NCI-H460 (cell line): ENCODE measurements around the gene GDI1. TPM values are rescaled to one million over a fixed set of nuclear protein-coding genes. Genes with fewer than 3 reads are reported as not detected.

Experiments
- DNase-seq: peaks from one replicate; pipeline ENCODE4 v3.0.0-alpha.2; 2016; ENCODE audit warnings: low read depth; ENCODE audit errors: extremely low read depth
- total RNA-seq: library from RNA; depleted of rRNA; stranded (reverse); fragments of >200 nt; shearing (Covaris generic); gene quantifications from 2 replicates; pipeline ENCODE4 v1.2.3, GENCODE V29; 2014

The GDI1 gene
- total RNA-seq, 1 experiment from 2014 or later: 117 TPM

DNA sequence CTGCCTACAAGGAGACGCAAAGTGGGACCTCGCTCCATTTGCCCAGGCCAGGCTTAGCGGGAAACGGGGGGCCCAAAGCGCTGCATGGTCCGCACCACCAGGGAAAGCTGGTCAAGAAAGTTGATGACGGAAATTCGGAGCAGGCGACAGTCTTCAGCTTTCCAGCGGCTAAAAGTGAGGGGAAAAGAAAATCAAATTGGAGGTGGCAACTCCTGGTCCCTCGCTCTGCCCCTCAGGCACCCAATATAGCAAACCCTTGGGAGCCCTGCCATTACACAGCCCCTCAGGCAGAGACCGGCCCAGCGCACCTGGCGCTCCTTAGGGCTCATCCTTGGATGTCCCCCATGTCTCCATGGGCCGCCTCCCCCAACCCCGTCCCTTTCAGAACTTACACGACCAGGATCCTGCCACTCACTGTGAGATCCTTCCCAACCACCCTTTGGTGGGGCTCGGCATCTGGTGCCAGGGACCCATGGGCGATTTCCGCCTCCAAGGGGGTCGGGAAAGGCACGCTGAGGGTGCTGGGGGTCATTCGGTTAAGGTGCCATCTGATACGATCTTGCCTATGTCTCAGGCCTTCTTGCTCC, 41.0 kb downstream of the GDI1 start:
- no peak for DNase-seq

- DNase-seq: peak; percentile 89
These were observed 42.0 kb downstream of the GDI1 start, which contains the start of gene LAGE3 for GRCh38 chrX:154478728-154479622. TSS of gene LAGE3 (minus strand) at chrX:154479281. CDS start at chrX:154478915, 366 bp downstream.

DNA sequence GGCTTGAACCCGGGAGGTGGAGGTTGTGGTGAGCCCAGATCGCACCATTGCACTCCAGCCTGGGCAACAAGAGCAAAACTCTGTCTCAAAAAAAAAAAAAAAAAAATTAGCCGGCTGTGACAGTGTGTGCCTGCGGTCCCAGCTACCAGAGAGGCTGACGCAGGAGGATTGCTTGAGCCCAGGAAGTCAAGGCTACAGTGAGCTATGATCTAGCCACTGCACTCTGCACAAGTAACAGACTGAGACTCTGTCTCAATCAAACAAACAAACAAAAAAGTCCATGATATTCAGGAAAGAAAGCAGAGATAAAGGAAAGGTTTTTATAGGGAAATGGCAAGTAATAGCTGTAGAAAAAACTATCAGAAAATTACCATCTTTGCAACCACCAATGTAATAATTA, 44.2 kb downstream of the GDI1 start:
- DNase-seq: no peak

DNA sequence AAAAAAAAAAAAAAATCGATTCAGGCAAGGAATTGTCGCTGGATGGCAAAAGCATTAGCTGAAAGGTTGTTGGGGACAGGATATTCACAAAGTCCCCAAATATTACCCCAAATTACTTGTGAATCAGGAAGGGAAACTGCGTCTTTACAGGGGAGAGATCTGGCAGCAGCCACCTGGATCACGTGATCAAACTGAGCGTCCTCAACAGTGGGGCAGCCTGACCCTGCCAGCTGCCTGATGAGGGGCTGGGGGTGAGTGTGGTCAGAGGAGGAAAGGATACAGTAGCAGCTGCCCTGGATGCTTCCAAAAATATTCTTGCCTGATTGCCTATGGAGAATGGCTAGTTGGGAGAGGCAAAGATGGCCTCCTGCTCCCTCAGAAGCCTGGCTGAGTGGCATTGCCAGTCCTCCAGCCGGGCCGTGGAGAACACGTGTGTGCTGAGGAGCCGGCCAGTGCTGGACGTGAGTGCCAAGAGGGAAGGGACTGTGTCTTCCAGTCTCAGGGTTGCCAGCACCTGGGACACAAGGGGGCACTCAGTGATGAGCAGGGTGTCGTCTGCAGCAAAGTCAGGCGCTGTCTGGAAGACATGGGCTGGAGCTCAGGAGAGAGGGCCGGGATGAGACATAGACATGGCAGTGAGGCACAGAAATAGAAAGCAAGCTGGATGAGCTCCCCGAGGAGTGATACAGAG, 45.1 kb downstream of the GDI1 start:
- DNase-seq: no peak

DNA sequence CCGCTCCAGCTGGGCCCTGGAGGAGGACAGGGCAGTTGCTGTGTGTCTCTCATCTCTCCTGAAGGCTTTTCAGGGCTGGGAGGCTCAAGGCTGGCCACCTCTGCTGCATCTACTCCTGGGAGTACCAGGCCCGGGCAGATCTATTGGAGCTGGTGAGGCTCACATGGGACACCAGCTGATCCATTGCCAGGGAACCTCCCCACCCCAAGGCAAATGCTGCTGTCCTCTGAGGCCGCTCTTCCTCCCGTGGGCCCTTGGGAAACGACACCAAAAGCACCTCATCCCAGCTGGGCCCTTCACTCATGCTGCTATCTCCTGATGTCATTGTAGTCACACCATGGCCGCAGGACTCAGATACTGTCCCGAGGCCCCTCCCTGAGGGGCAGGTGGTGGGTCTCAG, 45.8 kb downstream of the GDI1 start:
- DNase-seq: no peak

DNA sequence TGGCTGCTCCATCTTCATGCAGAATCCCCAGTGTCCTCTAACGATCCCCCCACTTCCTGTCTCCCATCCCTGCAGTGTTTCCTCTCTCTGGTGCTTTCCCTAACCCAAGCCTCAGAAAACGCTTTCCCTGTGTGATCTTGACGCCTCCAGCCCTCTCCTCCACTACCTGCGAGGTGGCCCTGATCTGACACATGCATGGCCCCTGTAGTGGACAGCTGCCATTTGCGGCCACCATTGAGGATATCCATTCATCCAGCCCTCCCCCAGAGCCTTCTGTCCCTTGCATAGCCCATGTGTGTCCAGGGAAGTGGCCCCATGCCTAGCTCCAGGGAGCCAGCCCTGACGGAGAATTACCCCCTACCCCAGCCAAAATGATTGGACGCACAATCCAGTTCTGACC, 46.4 kb downstream of the GDI1 start:
- DNase-seq: no peak

DNA sequence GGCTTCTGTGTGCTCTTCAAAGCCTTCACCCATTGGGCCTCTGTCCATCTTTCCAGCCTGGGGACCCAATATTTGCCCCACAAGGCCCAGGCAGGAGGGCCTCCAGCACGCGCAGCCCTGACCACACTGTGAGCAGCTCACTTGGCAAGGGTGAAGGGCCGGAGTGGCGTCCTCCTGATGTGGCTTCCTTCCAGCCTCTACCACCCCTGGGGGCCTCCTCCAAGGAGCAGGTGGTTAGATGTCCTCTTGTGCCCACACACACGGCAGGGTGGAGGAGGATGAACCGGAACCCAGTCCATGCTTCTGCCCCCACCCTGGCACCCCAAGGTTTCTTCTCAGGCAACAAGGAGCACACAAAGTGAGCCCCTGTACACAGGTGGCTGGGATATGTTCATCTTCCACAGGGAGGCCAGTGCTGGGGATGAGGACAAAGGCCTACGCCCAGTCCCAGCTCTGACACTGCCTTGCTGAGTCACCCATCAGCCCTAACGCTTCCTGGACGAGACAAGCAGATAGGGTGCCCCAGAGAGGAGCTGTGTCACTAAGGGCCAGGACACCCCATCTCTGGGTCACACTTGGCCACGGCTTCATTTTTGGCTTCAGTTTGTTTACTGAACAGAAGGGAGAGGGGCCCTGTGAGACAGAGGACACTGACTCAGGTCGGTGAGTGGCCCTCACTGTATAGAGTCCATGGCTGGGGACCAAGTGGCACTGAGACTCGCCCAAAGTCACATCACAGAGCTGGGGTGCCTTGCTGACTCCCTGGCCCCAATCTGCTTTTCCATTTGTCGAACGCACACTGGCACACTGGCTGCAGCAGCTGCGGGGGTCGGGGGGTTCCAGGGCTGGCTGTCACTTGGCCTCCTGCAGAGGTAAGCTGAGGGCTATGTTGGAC, 47.5 kb downstream of the GDI1 start:
- peak; percentile 67 for DNase-seq

DNA sequence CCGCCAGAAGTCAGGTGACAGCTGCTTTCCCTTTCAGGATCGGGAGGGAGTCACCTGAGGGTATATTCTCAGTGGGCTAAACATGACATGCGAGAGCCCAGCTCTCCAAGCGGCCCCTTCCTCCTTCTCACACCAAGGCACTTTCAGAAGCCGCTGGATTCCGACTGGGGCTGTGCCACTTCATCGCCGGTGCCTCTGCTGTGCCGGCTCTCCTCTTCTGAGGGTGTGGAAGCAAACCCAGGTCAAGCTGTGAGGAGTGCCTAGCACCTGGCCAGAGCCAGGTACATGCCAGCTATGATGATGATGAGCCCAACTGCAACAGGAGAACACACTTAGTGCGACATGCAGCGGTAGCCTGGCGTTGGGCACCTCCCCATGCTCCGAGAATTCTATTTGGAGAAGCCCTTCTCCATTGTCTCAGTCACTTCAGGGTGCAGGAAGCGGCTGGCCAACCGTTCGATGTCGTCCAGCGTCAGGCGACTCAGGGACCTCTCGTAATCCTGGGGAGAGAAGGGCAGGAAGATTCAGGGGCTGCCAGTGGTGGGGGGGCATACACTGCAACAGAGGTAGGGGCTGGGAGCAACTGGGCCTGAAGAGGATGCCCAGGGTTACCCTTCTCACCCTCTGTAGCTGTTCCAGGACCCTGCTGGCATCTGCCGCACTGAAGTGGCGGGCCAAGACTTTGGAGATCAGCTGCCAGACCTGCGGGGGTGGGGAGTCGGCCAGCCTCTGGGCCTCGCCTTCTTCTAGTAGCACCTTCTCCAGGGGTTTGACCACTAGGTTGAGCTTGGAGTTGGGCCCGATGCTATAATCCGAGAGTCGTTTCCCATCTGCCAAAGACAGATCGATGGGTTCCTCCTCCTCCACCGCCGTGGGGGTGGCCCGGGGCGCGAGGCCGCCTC, 48.4 kb downstream of the GDI1 start:
- DNase-seq: no peak

DNA sequence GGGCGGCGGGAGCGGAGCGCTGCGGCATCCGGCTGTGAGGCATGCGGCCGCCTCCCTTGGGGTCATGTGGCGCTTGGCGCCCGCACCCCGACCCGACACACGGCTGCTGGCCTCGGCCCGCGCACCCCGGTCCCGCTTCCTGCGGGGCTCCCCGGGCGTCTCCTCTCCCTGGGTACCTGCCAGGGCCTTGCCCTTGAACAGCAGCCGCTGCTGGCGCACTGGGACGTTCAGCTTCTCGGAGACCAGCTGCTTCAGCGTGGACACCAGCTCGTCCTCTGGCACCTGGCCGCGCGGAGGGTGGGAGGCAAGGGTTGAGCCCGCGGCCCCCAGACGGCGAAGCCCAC, 49.1 kb downstream of the GDI1 start:
- no peak for DNase-seq

DNA sequence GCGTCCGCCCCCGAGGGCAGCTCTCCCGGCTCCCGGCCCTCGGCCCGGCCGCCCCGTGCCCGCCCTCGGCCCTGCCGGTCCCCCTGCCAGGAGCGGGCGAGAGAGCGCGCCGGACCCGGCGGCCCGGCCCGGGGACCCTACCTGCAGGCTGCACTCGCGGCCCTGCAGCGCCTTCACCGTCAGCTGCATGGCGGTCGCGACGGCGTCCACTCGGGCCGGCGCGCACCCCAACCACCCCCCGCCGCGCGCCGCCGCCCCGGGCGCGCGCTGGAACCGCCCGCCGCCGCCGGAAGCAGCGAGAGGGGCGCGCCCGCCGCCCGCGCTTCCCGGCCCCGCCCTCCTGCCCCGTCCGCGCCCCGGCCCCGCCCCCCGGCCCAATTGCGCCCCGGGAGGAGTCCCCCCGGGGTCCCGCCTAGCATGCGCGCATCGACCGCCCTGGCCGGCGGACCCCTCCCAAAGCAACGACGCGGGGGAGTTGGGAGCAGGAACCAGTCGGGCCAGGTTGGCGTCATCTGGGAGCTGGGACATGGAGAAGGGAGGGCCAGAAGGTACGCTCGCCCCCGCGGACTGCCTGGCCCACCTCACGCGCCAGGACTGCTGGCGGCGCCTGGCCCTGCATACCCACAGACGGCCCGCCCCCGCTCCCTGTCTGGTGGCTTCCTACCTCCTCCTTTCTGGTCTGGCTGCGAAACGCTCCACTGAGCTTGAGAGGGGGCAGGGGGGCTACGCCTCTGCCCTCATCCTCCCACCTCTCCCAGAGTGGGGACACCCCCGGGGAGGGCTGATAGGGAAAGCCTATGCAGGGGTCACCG, 49.6 kb downstream of the GDI1 start, which contains the start of gene UBL4A:
Gene UBL4A, minus strand, starts transcription at position 220 of the 812 bp plus-strand sequence. Its CDS starts 31 bp downstream, at position 189.
- DNase-seq: peak; percentile 36

DNA sequence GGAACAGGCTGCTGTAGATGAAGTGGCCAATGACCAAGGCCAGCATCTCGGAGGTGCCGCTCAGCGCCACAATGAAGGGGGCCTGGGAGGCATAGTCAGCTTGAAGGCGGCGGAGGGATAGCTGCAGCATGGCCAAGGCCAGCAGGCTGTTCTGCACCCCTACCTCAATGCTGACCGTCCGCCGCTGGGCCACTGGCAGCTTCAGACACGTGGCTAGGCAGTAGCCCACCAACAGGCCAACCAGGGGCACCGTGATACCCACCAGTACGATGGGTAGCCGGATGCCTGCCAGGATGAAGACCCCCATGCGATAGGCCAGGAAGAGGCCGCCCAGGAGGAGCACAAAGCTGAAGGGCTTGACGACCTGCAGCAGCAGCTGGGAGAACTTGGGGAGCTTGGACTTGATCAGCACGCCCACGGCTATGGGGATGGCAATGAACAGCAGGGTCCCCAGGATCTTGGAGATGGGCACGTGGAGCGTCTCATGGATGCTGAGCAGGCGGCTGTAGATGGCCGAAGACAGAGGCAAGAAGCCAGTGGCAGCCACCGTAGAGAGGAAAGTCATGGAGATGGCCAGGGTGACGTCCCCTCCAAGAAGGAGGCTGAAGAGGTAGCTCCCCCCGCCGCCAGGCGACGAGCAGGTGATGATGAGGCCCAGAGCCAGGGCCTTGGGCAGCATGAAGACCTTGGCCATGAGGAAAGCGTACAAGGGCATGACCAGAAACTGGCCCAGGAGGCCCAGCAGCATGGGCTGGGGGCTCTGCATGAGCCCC, 50.8 kb downstream of the GDI1 start:
- DNase-seq: no peak

- no peak for DNase-seq
These were observed 51.6 kb downstream of the GDI1 start for GRCh38 chrX:154488336-154489075.

- DNase-seq: no peak
These were observed 52.2 kb downstream of the GDI1 start for GRCh38 chrX:154489182-154489581.

DNA sequence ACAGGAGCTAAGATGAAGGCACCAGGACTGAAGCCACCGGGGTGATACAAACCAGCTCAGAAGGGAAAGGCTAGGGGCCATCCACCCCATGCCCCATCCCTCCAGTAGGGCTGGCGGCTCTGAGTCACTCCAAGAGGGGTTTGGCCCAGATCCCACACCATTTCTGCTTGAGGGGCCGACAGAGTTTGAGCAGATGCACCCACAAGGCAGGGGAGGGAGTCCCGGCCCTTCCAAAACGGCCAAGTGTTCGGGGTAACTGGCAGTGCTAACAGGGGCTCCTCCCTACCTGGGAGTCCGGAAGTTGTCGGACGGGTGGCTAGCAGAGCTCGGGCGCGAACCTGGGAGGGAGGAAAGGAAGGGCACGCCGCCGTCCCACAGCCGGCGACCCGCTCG, 53.1 kb downstream of the GDI1 start:
- DNase-seq: no peak

DNA sequence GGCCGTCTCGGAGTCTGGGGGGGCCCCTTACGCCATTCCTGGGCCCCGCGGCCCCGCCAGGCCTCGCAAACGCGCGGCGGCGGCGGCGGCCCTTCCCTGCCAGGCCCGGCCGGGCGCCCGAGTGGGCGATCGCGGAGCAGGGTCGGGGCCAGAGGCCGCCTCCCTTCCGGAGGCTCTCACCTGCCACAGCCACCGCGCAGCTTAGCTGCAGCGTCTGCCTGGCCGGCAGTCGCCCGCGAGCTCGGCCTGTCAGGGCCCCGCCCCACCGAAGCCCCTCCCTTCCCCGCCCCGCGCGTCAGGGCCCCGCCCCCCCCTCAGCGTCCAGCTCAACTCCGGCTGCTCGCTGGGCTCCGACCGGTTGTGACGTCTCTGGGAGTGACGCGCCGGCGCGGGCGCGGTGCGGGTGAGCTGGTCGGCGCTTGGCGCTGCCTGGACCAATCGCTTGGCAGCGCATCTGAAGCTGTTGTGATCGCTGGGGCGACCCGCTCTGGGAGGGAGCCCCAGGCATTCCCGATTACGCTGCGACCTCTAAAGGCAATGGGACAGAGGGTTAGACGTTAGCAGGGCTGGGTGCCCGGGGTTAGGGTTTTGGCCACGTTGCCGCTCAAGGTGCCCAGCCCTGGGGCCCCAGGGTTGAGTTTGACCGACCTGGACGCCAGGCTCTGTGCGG, 53.6 kb downstream of the GDI1 start, which contains the start of gene SLC10A3:
Gene SLC10A3, minus strand, starts transcription at position 216 of the 670 bp plus-strand sequence. CDS start 1,689 bp downstream, outside the sequence.
- DNase-seq: peak; percentile 94
